Middle frontal gyrus (tissue), 1 donor: Measurements from ENCODE around the gene PPIL1.
"Not testable (repeated sequence)": the region's sequence is repeated elsewhere in the genome, so short reads cannot be mapped to it uniquely, and the experiment has no call there.

Experiments
- DNase-seq: peaks from one replicate; pipeline ENCODE4 v3.0.0-alpha.2; 2015; ENCODE audit warnings: low spot score; ENCODE audit errors: extremely low spot score

The PPIL1 gene

GRCh38 chr6:36817176-36817817 lies 57.3 kb downstream of the PPIL1 start:
- DNase-seq = no peak

- DNase-seq = no peak
These were observed 58.5 kb downstream of the PPIL1 start for GRCh38 chr6:36815962-36816735.

DNA sequence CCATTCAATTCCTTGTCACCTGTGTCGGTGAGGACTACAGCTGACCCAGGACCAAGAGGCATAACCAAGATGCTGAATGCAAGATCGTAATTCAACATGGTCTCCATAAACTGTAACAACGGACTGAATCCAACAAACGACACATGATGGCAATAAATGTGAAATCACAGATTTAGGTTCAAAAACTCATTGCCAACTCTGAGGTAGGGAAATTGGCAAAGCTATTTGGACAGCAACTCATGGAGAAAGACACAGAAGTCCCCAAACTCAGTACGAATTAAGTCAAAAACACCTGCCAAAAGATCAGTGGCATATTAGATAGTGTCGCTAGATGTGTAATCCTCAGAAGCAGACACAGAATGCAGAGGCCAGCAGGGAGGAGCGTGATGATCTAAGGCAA lies 60.4 kb downstream of the PPIL1 start:
- DNase-seq = no peak

DNA sequence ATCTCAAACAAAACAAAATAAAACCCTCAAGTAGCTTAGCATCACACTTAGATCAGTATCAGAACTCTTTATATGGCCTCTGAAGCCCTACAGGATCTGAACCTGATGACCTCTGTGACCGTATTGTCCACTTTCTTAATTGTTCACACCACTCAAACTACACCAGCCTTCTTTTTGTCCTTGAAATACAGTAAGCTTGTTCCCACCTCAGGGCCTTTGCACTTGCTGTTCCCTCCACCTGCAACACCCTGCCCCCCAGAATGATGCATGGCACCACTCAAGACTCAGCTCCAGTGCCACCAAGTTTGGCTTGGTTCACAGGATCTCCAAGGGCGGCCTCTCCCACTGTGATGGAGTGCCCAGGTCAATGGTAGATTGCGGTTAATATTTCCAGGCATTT lies 61.1 kb downstream of the PPIL1 start:
- DNase-seq = no peak

DNA sequence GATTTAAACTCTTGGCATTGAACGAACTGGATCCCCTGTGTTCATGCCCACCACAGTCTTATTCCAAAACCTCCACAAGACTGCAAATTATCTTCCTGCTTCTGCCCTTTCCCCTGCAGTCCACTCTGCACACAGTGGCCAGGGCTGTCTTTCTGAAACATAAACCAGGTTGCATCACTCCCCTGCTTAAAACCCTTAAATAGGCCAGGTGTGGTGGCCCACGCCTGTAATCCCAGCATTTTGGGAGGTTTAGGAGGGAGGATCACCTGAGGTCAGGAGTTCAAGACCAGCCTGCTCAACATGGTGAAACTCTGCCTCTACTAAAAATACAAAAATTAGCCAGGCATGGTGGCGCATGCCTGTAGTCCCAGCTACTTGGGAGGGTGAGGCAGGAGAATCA lies 61.6 kb downstream of the PPIL1 start:
- not testable (repeated sequence) for DNase-seq

GRCh38 chr6:36809941-36810803 lies 64.4 kb downstream of the PPIL1 start:
- no peak for DNase-seq

DNA sequence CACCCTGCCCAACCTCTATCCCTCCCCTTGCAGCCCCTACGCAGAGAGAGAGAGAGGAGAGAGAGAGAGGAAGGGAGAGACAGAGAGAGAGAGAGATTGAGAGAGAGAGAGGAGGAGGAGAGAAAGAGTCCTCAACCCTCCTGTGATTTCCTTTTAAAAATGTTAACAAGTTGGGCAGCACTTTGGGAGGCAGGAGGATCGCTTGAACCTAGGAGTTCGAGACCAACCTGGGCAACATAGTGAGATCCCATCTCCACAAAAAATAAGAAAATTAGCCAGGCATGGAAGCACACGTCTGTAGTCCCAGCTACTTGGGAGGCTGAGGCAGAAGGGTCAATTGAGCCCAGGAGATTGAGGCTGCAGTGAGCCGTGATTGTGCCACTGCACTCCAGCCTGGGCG lies 65.4 kb downstream of the PPIL1 start:
- DNase-seq = no peak

- DNase-seq = no peak
These were observed 66.0 kb downstream of the PPIL1 start for GRCh38 chr6:36808634-36809033.

- DNase-seq = no peak
These were observed 66.9 kb downstream of the PPIL1 start for GRCh38 chr6:36807750-36808149.

DNA sequence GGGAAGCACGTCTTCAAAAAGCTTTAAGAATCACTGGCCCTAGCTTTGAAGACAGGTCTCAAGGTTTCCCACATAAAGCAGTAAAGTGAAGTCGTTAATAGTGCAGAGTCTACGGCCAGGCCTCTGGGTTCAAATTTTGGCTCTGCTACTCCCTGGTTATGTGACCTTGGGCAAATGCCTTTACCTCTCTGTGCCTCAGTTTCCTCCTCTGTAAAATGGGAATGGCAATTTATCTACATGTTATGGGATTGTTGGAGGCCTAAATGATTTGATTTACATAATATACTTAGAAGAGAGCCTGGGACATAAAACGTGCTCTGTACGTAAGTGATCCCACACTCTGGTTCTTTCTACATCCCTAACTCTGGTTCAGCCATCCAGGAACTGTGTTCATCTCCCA lies 67.5 kb downstream of the PPIL1 start:
- DNase-seq = no peak

GRCh38 chr6:36805917-36806316 lies 68.7 kb downstream of the PPIL1 start:
- no peak for DNase-seq

DNA sequence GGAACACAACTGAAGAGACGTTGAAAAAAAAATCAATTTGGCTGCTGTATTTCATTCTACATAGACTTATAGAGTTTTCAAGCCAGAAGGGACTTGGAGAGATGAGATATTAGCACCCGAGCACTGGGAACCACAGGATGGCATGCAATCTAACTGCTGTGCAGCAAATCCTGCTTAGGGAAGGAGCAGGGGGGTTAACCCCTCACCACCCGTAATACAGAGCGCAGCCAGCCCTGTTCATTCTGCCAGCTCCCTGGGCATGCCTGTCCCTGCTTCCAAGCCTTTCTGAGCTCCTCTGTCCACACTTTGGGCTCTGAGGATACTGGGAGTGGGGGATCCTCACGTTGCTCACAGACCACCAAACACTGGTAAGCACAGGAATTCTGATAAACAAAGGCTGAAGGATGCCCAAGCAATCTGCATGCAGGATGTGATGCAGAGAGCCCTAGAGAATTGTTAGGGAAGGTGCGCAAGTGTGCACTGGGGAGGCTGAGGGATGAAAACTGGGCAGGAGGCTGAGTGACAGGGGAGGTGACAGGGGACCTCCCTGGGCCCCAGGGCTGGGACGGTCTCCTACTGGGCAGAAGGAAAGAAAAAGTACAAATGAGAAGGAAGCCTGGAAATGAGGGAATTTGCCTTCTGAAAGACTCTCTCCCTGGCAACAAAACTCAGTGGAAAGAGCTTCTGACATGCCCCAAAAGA lies 69.4 kb downstream of the PPIL1 start:
- DNase-seq = no peak
